IPS-18c (cell line): ENCODE data around the gene TERB1.

Source experiments
- H3K4me3 ChIP-seq: 2 replicates; pipeline ENCODE4 v1.7.0; 2013; ENCODE audit warnings: low read depth, mild to moderate bottlenecking, low read length, moderate library complexity; ENCODE audit not compliant: insufficient read depth
- H3K9me3 ChIP-seq: one replicate; pipeline ENCODE4 v1.6.1; 2013; ENCODE audit warnings: mild to moderate bottlenecking, low read length, moderate library complexity; ENCODE audit not compliant: control insufficient read depth, insufficient read depth

Gene TERB1

GRCh38 chr16:66728117-66728787 is 73.1 kb downstream of the TERB1 start:
- no peak overlapping the region for H3K4me3 ChIP-seq

GRCh38 chr16:66720766-66721165 is 80.6 kb downstream of the TERB1 start:
- Histone ChIP-seq H3K9me3 (no peaks in the 10 kb centered on the region), H3K4me3 (no peak overlapping the region)

More at GRCh38 chr16:66728117-66728787, 73.1 kb downstream of the TERB1 start:
- no peaks in the 10 kb centered on the region for H3K9me3 ChIP-seq

GRCh38 chr16:66719246-66719645 is 82.1 kb downstream of the TERB1 start:
- no peaks in the 10 kb centered on the region for H3K9me3 ChIP-seq
- H3K4me3 ChIP-seq = no peak overlapping the region

GRCh38 chr16:66717776-66718175 is 83.6 kb downstream of the TERB1 start:
- no peaks in the 10 kb centered on the region for H3K9me3 ChIP-seq
- H3K4me3 ChIP-seq = no peak overlapping the region

GRCh38 chr16:66717112-66717675 is 84.2 kb downstream of the TERB1 start:
- Histone ChIP-seq H3K9me3 (no peaks in the 10 kb centered on the region), H3K4me3 (no peak overlapping the region)

- H3K4me3 ChIP-seq = no peak overlapping the region
- H3K9me3 ChIP-seq = no peaks in the 10 kb centered on the region
These were observed 86.6 kb downstream of the TERB1 start for GRCh38 chr16:66714654-66715307.

- H3K4me3 ChIP-seq = no peak overlapping the region
- H3K9me3 ChIP-seq = no peaks in the 10 kb centered on the region
These were observed 87.3 kb downstream of the TERB1 start for GRCh38 chr16:66714062-66714461.

- Histone ChIP-seq H3K4me3 (no peak overlapping the region), H3K9me3 (no peaks in the 10 kb centered on the region)
These were observed 88.3 kb downstream of the TERB1 start for GRCh38 chr16:66713076-66713475.

- no peaks in the 10 kb centered on the region for H3K9me3 ChIP-seq
- H3K4me3 ChIP-seq = no peak overlapping the region
These were observed 88.9 kb downstream of the TERB1 start for GRCh38 chr16:66712512-66712911.

GRCh38 chr16:66711581-66711980 is 89.8 kb downstream of the TERB1 start:
- Histone ChIP-seq H3K9me3 (no peaks in the 10 kb centered on the region), H3K4me3 (no peak overlapping the region)

- H3K9me3 ChIP-seq = no peaks in the 10 kb centered on the region
These were observed 94.9 kb downstream of the TERB1 start for GRCh38 chr16:66706506-66706880.

GRCh38 chr16:66705790-66706505 is 95.4 kb downstream of the TERB1 start:
- H3K9me3 ChIP-seq = no peaks in the 10 kb centered on the region

More at GRCh38 chr16:66706506-66706880, 94.9 kb downstream of the TERB1 start:
- H3K4me3 ChIP-seq = no peak overlapping the region

More at GRCh38 chr16:66705790-66706505, 95.4 kb downstream of the TERB1 start:
- H3K4me3 ChIP-seq = no peak overlapping the region
